Umbilical cord (tissue), 2 donors: ENCODE measurements around the gene ZGPAT. TPM values are rescaled to one million over a fixed set of nuclear protein-coding genes. Genes with fewer than 3 reads are reported as not detected.
A peak's percentile ranks its signal among the peaks of the same experiment; 100 is the strongest.
"Not testable (repeated sequence)": the region's sequence is repeated elsewhere in the genome, so short reads cannot be mapped to it uniquely, and the experiment has no call there.

Experiments
- DNase-seq: peaks from one replicate; pipeline ENCODE4 v3.0.0-alpha.2; 2015; ENCODE audit warnings: low spot score
- total RNA-seq: library from RNA; depleted of rRNA; stranded (reverse); fragments of >200 nt; gene quantifications from one replicate; pipeline ENCODE4 v1.2.3, GENCODE V29; 2014; ENCODE audit warnings: low replicate concordance; ENCODE audit not compliant: insufficient read depth

The ZGPAT gene
- total RNA-seq, 1 donor from 2014 or later: 15.6 TPM

DNA sequence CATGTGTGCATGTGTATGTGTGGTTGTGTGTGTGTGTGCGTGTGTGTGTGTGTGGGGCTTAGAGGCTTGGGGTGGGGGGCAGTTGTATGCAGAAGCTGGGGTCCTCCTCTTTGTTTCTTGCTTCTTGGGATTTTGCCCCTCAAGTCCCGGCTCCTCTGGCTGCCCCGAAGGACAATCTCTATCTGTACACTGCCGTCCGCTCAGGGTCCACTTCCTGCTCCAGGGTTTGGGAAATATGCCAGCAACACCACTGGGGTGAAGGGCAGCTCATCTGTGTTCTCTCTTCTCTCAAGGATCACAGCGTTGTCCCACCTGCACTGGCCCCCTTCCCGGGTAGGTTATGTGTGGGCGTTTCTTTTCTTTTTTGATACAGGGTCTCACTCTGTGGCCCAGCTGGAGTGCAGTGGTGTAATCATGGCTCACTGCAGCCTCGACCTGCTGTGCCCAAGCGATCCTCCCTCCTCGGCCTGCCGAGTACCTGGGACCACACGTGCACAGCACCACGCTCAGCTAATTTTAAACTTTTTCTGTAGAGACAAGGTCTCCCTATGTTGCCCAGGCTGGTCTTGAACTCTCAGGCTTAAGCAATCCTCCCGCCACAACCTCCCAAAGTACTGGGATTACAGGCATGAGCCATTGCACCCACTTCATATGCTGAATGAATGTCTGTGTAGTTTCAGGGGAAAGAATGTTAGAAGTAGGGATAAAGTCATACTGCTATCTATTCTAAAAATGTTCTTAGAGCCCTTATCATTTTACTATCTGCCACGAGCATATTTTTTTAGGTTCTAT, 57.4 kb downstream of the ZGPAT start:
- DNase-seq: peak; percentile 17

DNA sequence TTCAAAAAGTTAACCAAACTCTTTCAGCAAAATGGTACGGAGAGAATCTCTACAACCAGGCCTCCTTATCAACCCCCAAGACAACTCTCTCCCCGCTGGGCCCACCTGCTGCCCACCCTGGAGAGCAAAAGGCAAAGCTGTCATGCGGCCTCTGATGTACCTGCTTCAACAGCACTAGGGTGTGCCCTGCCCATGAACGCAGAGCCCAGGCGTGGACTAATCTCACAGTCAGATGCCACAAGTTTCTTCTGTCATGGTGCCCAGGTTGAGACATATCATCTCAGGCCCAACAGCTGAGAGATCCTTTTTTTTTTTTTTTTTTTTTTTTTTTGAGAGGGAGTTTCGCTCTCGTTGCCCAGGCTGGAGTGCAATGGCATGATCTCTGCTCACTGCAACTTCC, 58.1 kb downstream of the ZGPAT start:
- DNase-seq: no peak

DNA sequence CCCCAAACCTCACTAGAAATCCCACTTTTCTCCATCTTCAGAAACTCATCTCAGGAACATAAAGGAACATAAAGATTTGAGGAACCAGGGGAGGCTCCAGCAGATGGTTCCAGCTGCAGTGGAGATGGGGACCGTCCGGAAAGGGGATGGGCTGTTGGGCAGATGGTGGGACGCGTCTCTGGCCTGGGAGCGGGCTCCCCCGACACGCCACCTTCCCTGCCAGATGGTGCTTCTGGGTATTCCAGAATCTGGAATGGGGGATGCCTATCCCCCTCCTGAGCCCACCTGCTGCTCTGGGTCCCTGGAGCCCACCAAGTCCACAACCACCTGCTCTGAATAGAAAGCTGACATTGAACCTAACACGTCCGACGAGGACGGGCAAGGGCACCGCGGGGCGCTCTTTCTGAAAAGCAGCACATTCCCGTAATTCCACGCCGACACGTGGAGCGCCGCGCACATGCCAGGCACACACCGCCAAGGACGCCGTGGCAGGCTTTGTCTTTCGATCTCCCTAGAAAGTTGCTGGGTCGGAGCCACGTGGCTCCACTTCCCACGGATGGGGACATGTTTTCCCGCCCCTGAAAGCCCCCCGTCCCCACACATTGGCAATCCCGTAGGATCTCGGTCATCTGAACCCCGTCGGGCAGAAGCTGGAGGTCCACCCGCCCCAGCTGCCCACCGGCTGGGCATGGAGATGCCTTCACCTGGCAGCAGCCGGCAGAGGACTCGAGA, 59.0 kb downstream of the ZGPAT start:
- DNase-seq: no peak

DNA sequence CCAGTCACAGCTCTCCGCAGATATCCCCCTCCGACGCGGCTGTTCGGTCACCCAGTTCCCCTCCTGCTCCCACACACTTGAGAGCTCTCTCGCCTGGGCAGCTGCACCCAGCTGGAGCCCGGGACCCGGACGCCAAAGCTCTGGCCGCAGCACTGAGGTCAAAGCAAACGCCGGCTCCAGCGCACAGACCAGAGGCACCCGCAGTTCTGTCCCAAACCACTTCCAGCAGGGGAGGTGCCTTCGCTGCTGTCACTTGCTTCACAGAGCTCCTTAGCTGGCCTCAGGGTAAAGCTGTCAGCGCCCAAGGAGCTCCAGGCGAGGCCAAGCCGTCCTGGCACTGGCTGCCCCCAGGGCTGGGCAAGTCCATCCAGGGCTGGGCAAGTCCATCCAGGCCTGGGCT, 59.6 kb downstream of the ZGPAT start:
- no peak for DNase-seq

DNA sequence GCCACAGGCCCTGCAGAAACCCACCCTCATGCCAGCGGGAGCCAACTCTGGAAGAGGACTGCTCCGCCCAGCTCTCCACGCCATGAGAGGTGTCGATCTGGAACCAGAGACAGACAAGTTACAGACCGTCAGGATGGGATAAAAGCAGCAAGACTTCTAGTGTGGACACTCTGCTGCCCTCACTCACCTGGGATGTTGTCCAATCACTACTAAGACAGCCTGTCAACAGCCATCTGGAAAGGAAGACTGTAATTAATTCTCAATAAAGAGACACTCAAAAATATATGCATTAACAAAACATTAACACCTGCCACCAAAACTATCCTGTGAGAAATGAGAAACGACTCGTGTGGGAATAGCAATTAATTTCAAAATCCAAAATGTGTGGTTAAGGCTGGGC, 60.0 kb downstream of the ZGPAT start:
- DNase-seq: no peak

DNA sequence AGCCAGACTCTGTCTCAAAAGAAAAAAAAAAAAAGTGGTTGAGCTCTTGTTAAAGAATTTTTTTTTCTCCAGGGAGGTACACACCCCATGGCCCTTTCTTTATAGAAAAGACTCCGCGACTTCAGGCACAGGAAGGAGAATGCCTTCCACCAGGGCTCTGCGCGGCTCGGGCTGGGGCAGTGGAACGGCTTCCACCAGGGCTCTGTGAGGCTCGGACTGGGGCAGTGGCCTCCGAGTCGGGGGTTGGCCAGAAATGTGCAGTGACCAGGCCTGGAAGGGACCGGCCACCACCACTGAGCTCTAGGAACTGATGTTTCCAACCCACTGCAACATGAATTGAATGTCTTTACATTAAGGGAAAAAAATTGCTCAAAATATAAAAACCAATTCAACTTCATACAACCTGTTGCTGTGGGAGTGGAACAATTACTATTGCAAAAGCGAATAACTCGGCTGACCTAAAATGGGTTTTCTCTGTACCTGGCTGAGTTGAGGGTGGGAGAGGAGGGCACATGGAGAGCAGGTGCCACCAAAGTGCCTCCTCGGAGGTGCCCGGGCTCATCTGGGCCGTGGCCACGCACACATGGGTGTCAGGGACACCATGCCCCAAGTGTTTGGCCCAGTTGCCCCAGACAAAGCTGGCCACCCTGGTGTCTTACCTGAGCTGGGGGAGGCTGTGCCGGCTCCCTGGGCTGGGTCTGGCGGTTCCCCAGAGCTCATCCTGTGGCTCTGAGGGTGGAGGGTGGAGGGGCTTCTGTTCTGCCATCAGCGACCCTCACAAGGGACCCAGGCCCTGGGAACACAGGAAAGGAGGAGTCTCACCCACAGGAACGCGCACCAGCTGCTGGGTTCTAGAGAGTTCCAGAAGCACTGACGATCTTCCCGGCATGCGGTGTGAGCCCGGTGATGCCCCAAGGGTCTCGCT, 61.0 kb downstream of the ZGPAT start:
- no peak for DNase-seq

DNA sequence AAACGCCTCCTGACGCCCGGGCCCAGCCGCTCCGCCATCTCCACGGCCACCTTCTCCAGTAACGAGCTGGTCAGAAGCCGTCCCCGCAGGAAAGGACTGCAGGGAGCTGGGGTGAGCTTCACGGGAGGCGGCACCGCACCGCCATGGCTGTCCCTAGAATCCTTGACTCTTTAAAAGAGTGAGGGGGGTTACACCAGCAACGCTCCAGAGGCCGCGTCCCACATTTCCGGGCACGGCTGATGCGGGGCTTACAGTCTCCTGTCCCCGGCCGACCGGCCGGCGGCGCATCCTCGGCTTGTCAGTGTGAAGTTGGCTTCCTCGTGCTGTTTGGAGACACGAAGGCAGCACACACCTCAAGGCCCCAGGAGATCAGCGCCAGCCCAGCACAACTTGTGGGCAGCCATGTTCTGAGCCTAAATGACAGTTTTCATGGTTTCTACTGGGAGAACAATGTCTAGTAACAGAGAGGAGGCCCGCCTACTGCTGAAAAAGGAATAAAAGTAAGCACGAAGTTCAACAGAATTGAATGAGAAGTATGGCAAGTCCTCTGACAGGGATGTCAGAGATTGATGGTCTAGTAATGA, 62.1 kb downstream of the ZGPAT start:
- DNase-seq: no peak

DNA sequence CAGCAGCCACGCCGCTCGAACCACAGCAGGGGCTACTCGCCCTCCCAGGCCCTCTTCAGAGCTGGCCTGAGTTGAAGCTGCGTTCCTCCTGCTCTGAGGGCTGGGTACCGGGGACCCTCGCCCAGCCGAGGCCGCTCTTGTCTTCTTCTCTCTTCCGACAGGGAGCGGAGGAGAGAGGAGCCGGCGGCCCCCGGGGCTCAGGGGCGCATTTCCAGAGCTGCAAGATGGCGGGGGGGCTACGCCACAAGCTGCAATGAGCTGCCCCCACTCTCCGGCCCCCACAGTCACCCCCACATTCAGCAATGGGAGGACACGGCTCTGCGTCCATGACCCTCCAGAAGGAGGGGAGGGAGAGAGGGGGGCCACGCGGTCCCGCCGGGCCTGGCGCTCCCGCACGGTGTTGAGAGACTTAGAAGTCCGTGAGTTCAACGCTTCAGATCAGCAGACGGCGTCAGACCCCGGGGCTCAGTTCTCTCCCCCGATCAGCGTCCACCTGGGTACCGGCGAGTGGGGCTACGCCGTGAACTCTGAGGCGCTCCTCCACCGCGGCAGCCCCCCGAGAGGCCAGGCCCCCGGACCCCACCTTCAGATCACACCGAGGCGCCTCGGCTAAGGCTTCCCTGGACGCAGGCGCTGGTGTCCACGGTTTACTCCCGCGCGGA, 63.3 kb downstream of the ZGPAT start:
- no peak for DNase-seq

DNA sequence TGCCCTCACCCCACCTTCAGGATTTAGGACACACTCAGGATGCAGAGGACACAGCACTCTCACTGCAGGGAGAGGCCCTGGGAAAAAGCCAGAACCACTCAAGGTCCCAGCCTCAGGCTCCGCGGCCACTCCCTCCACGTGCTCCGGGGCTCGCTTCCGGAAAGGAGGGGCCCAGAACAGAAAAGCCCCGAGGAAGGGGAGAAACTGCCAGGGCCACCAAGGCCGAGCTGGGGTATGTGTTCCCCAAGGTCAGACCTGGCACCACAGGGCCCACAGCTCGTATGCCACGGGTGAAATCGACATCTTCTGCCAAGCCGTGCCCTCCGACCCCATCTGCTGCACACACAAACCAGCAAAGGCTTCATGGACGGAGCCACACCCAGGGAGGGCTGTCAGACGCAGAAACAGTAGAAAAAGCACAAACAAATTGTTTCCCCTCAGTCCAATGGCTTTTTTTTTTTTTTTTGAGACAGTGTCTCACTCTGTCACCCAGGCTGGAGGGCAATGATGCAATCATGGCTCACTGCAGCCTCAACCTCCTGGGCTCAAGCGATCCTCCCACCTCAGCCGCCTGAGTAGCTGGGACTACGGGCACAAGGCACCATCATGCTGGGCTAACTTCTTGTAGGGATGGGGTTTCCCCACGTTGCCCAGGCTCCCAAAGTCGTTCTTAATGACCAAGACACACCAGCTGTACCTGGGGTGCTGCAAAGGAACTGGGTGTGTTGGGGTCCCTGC, 65.1 kb downstream of the ZGPAT start:
- no peak for DNase-seq

DNA sequence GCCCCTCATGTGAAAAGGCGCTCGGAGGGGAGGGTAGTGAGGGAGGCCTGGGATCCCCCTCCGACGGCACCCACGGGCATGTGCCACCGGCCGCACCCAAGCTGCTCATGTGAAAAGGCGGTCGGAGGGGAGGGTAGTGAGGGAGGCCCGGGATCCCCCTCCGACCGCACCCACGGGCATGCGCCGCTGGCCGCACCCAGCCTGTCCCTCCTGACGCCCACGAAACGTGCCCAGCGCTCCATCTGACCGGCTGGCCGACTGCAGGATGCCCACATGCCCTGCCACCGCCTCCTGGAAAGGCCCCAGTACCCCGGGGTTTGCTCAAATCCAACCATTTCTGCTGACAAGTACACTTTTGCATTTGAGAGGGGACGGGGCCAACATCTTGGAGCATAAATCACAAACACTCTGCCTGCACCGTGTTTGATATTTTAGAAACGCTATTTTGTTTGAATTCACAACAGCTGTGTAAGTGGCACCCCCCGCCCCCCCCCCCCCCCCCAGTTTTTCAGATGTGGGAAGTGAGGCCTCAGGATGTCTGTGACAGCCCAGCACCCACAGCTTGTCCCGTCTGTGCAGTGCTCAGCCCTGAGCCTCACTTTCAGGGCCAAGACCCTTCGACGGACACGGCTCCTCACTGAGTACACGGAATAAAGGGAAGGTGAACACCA, 65.9 kb downstream of the ZGPAT start:
- no peak for DNase-seq

DNA sequence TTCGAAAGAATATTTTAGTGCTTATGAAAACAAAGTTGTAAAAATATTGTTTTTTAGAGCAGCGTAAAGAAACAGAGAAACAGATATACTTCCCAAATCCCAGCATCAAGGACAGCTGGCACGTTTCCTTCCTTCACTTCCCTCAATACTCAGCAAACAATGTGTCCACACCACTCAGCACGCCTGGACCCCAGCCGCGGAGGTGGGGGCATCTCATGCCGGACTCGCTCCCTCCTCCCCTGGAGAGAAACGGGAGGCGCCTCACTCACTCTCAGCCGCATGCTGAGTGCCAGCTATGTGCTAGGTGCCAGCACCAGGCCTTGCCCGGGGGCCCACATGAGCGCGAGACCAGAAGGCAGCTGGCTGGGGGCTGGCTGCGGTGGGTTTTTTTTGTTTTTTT, 66.5 kb downstream of the ZGPAT start:
- DNase-seq: no peak

DNA sequence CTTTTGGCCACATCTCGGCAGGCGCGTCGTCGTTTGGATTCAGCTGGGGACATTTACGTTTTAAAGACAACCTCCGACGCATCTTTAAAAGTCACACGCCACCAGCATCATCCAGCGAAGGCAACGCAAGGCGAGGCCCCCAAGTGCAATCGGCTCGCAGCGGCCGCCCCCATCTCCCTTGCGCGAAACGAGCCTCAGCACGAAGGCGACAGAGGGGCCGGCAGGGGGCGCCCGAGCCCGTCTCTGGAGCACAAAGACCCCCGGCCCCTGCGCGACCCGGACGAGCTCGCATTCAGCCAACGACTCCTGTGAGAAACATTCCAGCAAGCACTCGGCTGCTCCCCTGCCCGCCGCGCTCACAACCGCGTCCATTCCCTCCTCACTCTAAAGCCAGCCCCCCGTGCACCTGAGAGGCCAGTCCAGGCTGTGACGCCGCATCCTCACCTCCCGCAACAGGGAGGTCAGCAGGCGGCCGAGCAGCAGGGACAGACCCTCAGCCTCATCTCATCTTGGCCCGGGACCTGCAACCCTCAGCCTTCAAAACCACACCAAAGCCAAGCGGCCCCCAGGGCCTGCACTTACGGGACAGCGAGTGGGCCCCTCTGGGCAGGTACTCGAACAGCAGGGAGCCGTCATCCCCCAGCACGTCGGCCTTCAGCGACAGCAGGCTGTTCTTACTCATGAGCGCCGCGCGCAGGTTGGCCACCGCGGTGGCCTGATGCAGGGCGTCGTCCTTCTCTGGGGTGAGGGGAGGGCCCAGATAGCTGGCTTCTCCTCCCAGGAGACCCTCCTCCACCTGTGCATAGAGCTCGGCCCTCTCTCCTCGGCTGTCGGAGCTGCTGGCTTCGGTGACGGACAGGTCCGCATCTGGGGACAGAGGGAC, 67.5 kb downstream of the ZGPAT start:
- DNase-seq: peak; percentile 46

DNA sequence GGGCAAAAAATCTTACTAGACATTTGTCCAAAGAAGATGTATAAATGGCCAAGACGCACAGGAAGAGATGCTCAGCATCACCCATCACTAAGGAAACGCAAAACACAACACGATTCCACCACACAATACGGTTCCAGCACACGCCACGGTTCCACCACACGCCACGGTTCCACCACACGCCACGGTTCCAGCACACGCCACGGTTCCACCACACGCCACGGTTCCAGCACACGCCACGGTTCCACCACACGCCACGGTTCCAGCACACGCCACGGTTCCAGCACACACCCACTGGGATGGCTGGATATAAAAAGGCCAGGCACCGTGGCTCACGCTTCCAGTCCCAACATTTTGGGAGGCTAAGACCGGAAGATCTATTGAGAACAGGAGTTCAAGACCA, 69.0 kb downstream of the ZGPAT start:
- not testable (repeated sequence) for DNase-seq

DNA sequence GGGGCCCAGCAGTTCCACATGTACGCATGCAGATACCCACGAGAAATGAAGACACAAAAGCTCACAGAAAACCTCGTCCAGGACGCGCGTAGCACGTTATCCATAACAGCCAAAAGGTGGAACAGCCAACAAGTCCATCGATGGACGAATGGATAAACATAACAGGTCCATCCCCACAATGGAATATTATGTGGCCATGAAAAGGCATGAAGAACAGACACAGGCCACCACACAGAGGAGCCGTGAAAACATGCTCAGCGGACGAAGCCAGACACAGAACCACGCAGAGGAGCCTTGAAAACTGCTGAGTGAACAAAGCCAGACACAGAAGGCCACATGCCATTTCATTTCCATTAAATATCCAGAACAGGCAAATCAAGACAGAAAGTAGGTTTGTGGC, 69.8 kb downstream of the ZGPAT start:
- DNase-seq: no peak

DNA sequence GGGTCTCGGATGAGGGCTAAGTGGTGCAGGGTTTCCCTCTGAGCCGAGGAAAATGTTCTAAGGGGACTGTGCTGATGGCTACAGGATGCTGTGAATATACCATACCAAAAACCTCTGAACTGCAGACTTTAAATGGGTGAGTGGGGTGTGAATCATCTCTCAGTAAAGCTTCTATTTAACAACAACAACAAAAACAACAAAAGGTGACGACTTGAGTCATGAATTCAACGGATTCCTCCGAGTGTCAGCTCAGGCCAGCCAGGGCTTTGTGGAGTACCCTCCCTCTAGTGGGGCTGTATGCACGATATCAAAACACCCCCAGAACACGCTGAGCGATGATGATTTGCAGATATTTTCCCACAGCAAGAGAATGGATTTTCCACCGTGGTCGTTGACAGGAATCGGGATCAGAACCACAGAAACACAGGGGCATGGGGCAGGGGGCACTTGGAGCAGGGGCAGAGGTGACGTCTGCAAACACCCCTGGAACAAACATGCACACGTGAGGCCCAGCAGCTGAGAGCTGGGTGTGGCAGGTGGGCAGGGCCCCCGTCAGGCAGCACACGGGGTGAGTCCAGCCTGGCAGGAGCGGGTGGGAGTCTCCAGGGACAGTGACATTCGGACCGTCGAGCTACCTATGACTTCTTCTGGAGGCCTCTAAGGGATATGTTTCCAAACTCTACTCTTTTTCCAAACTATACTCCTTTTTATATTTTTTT, 70.4 kb downstream of the ZGPAT start:
- DNase-seq: no peak

DNA sequence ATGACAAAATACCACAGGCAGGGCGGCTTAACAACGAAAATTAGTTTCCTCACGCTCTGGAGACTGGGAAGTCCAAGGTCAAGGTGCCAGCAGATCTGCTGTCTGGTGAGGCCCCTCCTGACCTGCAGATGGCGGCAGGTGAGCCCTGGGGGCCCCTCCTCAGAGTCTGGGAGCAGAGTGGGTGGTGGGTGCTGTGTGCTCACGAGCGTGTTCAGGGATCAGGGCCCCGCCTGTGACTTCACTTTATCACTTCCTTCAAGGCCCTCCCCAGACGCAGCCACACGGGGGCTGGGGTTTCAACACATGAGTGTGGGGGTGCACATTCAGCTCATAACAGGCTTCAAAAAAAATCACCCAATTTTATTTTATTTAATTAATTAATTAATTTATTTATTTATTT, 71.0 kb downstream of the ZGPAT start:
- no peak for DNase-seq

DNA sequence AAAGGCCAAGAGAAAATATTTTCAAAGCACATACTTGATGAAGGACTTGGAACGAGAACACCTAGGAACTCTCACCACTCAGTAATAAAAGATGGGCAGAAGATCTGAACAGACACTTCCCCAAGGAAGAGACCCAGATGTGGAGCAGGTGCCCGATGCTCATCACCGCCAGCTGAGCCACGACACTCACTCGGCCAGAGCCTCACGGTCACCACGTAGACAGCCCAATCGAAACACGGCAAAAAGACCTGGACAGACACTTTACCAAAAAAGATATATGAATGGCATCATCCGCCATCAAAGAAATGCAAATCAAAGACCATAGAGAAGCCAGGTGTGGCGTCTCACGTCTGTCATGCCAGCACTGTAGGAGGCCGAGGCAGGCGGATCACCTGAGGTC, 73.3 kb downstream of the ZGPAT start:
- no peak for DNase-seq

DNA sequence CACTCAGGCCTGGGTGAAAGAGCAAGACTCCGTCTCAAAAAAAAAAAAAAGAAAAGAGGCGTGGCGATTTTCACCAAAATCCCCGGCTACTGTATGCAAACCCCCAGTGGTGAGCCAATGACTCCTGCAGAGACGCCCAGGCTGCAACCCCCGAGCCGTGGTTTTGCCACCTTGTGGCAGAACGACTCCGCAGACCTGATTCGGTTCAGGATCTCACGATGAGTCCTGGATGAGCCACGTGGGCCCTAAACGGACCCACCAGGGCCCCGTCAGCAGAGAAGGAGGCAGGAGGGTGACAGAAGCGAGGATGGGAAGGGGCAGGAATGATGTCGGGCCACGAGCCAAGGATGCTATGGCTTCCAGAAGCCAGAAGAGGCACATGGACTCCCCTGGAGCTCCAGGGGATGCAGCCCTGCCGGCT, 74.2 kb downstream of the ZGPAT start:
- no peak for DNase-seq
